Panc1 (cell line): ENCODE data around the gene SLC39A10.

ENCODE experiments used
- POLR2AphosphoS5 ChIP-seq: IDR thresholded peaks from 2 replicates; pipeline ENCODE4 v1.6.1; 2012; ENCODE audit warnings: mild to moderate bottlenecking, low read depth, low read length, moderate library complexity
- TCF7L2 ChIP-seq: IDR thresholded peaks from 2 replicates; pipeline ENCODE4 v1.6.1; 2011; ENCODE audit warnings: mild to moderate bottlenecking, low read depth, low read length, inconsistent platforms

DNA sequence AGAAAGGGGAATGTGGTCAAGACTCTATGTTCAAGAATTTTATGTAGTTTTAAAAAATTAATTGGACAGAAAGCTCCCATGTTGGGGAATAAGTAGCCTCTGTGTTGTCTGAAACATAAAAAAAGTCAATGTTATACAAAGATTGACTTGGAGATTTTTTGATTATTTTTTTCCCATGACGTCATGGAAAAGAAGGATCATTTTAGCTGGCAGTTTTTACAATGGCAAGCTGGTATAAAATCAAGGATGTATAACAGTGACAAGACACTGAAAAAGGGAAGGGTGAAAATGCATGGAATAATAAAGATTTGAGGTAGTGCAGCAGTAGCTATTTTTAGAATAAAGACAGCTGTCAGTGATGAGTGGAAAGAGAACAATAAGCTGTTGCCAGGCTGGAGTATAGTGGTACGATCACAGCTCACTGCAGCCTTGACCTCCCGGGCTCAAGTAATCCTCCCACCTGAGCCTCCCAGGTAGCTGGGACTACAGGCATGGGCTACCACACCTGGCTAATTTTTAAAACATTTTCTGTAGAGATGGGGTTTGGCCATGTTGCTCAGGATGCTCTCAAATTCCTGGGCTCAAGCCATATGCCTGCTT is 9.2 kb downstream of the SLC39A10 start:
- TF ChIP-seq POLR2AphosphoS5 (no peak), TCF7L2 (no peak)
